DND-41 (cell line): ENCODE results near the gene PIK3CD.

Source experiments
- CTCF ChIP-seq: IDR thresholded peaks from 2 replicates; pipeline ENCODE4 v1.5.1; 2012; ENCODE audit warnings: borderline replicate concordance, low read length, moderate library complexity, mild to moderate bottlenecking; ENCODE audit not compliant: poor library complexity, severe bottlenecking; ENCODE audit errors: extremely low read depth
- EZH2 ChIP-seq: IDR thresholded peaks from 3 replicates; pipeline ENCODE4 v1.6.1; 2012; ENCODE audit warnings: borderline replicate concordance, low read depth, mild to moderate bottlenecking, moderate library complexity, low read length, inconsistent platforms; ENCODE audit not compliant: severe bottlenecking

GRCh38 chr1:9710037-9710436 is 58.5 kb downstream of the PIK3CD start:
- no peak for TF ChIP-seq CTCF
- no peak for TF ChIP-seq EZH2
